NCI-H2227 (cell line): ENCODE data around the gene DUSP16.
A peak's percentile ranks its signal among the peaks of the same experiment; 100 is the strongest.
"Not testable (repeated sequence)": the region's sequence is repeated elsewhere in the genome, so short reads cannot be mapped to it uniquely, and the experiment has no call there.

Experiments
- DNase-seq: peaks from one replicate; lab custom pipeline; 2025; ENCODE audit not compliant: unreplicated experiment; lab: John Stamatoyannopoulos, UW

The DUSP16 gene

GRCh38 chr12:12471982-12472961 lies 90.4 kb downstream of the DUSP16 start:
- DNase-seq: not testable (repeated sequence)

- no peak for DNase-seq
Measured at GRCh38 chr12:12470751-12471306, 91.8 kb downstream of the DUSP16 start.

GRCh38 chr12:12469386-12469785 lies 93.3 kb downstream of the DUSP16 start:
- no peak for DNase-seq

- no peak for DNase-seq
Measured at GRCh38 chr12:12468575-12468974, 94.1 kb downstream of the DUSP16 start.

- no peak for DNase-seq
Measured at GRCh38 chr12:12467688-12468261, 94.9 kb downstream of the DUSP16 start.

DNA sequence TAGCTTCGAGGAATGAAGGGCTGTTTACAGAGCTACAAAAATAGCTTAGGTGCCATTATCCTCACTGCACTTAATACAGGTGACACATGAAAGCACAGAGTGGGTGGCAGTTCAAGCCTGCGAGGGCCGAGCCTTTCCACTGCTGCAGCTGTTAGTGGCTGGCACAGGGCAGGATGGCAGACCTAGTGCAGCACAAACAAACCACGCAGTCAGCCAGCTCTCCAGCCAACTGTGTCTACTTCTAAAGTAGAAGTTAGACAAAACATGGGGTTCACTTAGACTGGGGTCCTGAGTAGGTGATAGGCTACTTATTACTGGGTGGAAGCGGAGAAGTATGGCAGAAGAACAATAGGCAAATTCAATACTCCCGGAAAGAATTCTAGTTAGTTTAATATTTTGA lies 95.4 kb downstream of the DUSP16 start:
- no peak for DNase-seq

DNA sequence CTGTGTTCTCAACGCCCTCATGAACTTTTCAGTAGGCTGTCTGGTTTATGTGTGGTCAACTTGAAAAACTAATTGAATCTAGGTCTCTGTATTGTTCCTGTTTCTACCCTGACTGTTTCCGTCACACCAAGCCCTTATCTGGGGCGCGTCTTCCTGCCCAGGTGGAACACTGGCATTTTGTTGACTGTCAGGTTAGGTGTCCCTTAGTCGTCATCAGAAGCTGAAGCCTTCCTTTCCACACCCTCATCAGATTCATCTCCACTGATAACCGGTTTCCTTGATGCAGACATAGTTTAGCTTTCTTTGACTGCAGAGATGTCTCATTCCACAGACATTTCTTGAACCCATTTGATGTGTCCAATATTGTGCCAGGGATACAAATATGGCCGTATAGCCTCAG lies 96.5 kb downstream of the DUSP16 start:
- no peak for DNase-seq

DNA sequence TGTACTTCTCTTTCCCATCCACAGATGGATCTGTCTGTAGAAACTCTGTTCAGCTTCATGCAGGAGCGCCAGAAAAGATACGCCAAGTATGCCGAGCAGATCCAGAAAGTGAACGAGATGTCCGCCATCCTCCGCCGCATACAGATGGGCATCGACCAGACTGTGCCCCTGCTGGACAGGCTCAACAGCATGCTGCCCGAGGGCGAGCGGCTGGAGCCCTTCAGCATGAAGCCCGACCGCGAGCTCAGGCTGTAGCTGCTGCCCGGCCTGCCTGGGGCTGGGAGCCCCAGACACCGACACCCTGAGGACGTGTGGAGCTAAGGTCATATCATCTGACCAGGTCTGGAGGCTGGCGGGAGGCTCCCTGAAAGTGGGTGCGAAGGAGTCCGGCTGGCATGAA lies 97.1 kb downstream of the DUSP16 start:
- no peak for DNase-seq

- DNase-seq: no peak
Measured at GRCh38 chr12:12461923-12462315, 100.7 kb downstream of the DUSP16 start.

DNA sequence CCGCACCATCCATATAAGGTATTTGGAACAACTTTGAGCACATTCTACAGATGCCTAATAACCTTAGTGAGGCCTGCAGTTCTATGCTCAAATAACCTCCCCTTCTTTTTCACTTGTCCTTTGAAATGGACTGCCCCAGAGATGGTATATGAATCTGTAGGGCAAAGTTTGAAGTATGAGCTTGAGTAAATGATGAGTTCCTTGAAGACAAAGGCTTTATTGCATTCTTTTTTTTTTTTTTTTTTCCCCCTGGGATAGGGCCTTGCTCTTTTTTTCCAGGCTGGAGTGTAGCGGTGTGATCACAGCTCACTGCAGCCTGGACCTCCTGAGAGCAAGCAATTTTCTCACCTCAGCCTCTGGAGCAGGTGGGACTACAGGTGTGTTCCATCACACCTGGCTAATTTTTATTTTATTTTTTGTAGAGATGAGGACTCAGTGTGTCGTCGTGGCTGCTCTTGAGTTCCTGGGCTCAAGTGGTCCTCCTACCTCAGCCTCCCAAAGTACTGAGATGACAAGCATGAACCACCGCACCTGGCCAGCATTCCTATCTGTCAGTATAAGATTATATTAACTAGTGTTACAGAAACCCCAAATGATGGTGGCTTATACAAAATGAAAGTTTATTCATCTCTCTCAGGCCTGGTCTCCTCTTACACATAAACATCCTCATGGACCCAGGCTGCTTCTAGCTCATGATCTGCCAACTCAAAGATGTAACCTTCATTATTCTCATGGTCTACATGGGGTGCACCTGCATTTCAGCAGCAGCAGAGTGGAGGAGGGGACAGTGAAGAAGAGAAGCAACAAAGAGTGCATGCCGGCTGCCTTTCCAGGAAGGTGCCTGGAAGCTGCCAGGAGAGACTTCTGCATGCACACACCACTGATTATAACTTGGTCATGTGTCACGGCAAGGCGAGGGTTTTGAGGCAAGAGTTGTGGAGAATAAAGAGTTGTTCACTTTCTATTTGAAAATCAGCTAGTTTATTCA lies 101.4 kb downstream of the DUSP16 start:
- DNase-seq: no peak

DNA sequence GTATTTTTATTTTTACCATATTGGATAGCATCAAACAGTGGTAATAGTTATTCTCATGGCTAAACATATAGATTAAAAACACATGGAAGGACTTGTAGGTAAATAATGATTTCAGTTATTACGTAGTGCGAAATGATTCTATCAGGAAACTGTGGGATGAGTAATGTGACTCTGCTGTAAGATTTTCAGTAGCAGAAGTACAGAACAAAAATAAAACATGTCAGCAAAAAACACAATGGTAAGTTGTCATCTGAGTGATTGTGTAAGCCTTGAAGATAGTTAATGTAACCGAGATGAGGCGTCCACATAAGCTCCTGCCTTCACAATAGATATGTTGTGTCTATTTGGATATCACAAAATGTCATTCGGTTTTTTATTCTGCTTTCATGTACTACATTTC lies 106.0 kb downstream of the DUSP16 start:
- DNase-seq: no peak

DNA sequence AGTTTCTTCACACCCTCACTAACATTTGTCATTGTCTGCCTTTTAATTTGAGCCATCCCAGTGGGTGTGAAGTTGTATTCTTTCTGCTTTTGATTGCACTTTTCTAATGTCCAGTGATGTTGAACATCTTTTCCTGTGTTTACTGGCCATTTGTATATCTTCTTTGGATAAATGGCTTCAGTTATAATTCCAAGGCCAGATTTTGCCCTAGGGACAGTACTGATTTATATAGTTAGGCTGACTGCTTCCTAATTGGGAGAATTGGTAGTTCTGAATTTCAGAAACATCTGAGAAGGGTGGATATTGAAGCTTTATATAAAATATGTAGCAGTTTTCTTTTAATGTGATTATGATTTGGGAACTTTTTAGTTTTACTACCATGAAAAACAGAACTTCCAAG lies 108.3 kb downstream of the DUSP16 start:
- DNase-seq: no peak

DNA sequence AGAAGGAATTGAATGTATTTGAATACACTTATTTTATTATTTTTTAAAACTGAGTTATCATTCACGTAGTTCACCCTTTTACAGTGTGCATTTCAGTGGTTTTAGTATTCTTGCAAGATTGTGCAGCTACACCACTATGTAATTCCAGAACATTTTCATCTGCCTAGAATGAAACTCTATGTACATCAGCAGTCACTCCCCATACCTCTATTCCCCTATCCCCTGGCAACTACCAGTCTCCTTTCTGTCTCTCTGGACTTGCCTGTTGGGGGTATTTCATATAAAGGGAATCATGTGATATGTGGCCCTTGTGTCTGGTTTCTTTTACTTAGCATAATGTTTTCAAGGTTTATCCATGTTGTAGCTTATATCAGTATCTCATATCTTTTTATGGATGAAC lies 109.0 kb downstream of the DUSP16 start:
- no peak for DNase-seq

DNA sequence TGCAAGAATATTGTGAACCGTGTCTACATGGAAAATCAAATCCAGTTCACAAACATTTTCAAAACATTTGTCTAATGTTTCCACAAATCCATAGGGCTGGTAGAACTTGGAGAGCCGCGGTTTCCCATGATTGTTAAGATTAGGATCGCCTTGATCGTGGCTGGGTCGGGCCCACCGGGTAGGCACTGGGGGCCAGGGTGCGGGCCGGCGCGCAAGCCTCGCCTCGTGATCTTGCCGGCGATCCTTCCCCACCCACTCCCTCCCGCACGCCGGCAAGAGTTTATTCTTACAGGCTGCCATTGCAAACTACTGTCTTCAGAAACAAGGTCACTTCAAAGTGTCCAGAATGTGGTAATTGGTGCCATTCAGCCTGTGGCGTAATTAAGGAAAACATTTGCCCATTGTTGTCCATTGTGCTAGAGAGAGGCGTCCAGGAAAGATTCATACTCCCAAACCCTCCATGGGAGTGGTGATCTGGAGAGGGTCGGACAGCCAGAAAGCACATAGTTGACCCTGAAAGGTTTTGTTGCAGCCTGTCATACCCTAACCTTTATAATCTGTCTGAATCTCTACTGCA lies 110.2 kb downstream of the DUSP16 start:
- DNase-seq: peak; percentile 21

DNA sequence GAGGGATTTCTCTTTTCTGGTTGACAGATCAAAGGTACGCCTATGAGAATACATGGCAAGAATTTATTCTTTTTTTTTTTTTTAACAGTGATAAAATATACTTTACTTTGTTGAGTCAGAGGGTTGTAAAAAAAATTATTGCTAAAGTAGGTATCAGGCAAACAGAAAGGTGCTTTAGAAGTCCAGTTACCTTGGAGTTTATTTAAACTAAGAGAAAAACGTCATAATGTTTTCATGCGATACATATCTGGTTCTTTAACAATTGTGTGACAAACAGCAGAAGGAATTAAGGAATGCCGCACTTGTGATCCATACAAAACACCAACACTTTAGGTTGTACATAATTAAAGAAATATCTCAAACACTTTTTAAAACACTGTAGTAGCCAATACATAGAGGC lies 111.6 kb downstream of the DUSP16 start:
- no peak for DNase-seq

GRCh38 chr12:12450043-12450471 lies 112.6 kb downstream of the DUSP16 start:
- DNase-seq: no peak

- no peak for DNase-seq
Measured at GRCh38 chr12:12449533-12450025, 113.1 kb downstream of the DUSP16 start.

GRCh38 chr12:12447837-12448236 lies 114.8 kb downstream of the DUSP16 start:
- DNase-seq: no peak

DNA sequence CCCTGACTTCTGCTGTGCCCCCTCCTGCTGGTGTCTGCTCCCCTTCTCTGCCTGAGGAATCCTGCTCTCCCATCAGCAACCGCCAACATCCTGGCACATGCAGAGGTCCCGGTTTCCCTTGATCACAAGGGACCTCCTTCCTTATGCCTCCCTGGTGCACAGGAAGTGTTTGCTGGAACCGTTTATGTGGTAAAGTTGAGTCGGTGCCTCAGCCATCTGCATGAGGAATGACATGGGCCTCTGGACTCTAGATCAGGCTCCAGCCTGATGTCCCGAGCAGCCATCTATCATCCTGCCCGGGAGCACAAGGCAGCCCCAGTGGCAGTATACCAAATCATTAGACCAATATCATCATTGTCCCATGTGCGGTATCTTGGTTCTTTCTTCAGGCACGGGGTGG lies 115.4 kb downstream of the DUSP16 start:
- no peak for DNase-seq

DNA sequence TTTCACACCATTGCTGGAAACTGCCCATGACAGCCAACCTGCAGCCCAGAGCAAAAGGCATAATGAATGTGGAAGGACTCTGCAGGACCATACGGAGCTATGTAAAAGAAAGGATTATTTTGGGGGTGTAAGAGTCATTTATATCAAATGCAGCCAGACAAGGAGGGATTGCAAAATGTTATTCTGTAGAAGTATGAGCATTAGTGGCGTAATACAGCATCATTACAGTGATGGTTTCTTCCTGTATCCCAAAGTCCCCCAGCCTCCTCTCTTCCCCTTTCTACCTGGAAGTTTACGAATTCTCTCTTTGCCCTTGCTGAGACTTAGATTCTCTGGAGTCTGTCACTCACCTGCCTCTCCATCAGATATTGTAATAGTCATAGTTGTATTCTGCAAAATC lies 115.9 kb downstream of the DUSP16 start:
- no peak for DNase-seq

DNA sequence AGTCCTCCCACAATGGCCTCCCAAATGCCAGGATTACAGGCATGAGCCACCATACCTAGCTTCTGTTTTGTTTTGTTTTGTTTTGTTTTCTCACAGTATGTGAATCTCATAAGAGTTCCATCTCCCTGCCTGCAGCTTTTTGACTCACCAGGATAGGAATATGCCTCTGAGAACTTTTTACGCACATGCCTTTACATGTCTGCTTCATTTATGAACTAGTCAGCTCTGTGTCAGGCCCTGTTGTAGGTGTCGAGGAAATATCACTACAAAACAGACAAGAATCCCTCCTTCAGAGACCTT lies 116.8 kb downstream of the DUSP16 start:
- DNase-seq: no peak
